IPS-18a (cell line): ENCODE data around the gene FAM107B.

Experiments used
- H3K27ac ChIP-seq: one replicate; pipeline ENCODE4 v1.5.1; 2013; ENCODE audit warnings: low read length
- H3K27me3 ChIP-seq: one replicate; pipeline ENCODE4 v1.6.1; 2013; ENCODE audit warnings: mild to moderate bottlenecking, low read length; ENCODE audit not compliant: control insufficient read depth, insufficient read depth
- H3K36me3 ChIP-seq: one replicate; pipeline ENCODE4 v1.6.1; 2013; ENCODE audit warnings: low read depth, low read length; ENCODE audit not compliant: control insufficient read depth
- H3K4me1 ChIP-seq: one replicate; pipeline ENCODE4 v1.6.1; 2013; ENCODE audit warnings: low read depth, low read length; ENCODE audit not compliant: control insufficient read depth
- H3K4me3 ChIP-seq: one replicate; pipeline ENCODE4 v1.5.1; 2013; ENCODE audit warnings: low read length
- H3K9ac ChIP-seq: one replicate; pipeline ENCODE4 v1.6.1; 2013; ENCODE audit warnings: mild to moderate bottlenecking, low read length, moderate library complexity
- H3K9me3 ChIP-seq: one replicate; pipeline ENCODE4 v1.6.1; 2013; ENCODE audit warnings: low read depth, low read length; ENCODE audit not compliant: control insufficient read depth

The FAM107B gene

DNA sequence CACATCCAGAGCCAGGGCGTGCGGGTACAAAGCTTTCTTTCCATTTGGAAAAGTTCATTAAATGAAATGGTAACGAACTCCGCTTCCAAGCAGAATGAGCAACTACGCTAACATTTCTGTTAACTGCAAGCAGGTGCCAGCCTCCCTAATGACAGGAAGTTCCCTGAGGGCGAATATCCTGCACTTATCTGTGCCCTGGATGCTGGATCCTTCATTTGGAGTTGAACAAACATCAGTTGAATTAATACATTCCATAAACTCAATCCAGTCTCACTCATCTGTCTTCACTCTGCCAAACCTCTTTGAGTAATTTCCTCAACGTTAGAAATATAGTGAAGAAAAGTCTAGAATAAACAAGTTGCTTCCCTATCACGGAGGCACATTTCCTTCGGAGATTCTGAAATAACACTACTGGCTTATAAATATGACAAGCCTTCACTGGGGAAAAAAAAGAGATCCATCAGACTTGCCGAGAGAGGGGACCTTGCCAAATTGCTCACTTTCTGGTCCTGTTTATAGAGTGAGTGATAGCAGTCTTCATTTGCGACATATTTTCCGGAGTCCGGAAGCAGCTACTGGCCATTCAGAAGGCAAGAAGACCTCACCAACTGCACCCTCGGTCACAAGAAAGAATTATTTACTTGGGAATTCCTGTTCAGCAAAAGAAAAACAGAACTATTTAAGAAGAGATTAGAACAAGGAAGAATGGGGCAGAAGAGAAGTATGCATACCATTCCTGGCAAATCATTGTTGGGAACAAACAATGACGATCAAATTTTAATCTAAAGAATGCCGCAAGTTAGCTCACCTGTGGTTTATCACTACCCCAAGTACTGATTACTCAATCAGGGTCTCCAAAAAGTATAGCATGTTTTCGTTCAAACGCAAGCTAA, 196.4 kb downstream of the FAM107B start:
- no peak overlapping the region for H3K9ac ChIP-seq
- peaks cover 17% of the 10 kb centered on the region for H3K4me1 ChIP-seq
- no peak overlapping the region for H3K27ac ChIP-seq
- no peaks in the 10 kb centered on the region for H3K27me3 ChIP-seq
- H3K9me3 ChIP-seq: no peaks in the 10 kb centered on the region
- no peaks in the 10 kb centered on the region for H3K36me3 ChIP-seq
- no peak overlapping the region for H3K4me3 ChIP-seq

DNA sequence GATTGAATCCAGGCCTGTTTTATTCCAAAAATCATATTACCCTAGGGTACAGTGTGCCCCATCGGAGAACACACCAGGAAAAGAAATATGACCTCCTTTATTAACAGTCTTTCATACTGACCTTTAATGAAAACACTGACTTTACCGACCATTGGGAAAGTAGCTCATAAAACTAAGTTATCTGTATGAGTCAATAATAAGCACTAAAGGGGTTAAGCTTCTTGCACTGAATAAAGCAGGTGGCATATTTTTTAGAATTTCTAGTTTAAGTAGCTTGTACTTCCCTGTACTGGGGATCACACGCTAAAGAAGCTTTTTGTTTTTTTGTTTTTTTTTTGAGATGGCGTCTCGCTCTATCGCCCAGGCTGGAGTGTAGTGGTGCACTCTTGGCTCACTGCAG, 199.8 kb downstream of the FAM107B start:
- no peaks in the 10 kb centered on the region for H3K36me3 ChIP-seq
- H3K4me1 ChIP-seq: peaks cover 17% of the 10 kb centered on the region
- no peak overlapping the region for H3K9ac ChIP-seq
- H3K27me3 ChIP-seq: no peaks in the 10 kb centered on the region
- H3K4me3 ChIP-seq: no peak overlapping the region
- no peak overlapping the region for H3K27ac ChIP-seq
- no peaks in the 10 kb centered on the region for H3K9me3 ChIP-seq

DNA sequence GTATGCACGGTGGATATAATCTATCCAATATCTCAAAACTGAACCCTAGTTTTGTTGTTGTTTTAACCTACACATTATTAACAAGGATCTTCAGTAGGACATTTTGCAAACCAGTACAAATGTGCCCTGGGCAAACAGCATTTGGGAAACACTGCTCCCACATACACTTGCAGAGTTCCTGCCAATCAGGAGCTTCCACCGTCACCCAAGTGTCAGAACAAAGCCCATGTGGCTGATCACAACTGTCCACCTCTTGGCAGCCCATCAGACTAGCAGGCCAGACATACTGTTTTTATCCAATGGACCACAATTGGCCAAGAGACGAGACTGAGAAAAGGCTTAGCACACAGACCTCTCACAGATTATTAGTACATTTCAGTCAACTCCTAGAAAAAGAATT, 200.4 kb downstream of the FAM107B start:
- Histone ChIP-seq H3K27ac (no peak overlapping the region), H3K36me3 (no peaks in the 10 kb centered on the region), H3K4me3 (no peak overlapping the region), H3K9ac (no peak overlapping the region), H3K4me1 (peaks cover 17% of the 10 kb centered on the region), H3K27me3 (no peaks in the 10 kb centered on the region), H3K9me3 (no peaks in the 10 kb centered on the region)

DNA sequence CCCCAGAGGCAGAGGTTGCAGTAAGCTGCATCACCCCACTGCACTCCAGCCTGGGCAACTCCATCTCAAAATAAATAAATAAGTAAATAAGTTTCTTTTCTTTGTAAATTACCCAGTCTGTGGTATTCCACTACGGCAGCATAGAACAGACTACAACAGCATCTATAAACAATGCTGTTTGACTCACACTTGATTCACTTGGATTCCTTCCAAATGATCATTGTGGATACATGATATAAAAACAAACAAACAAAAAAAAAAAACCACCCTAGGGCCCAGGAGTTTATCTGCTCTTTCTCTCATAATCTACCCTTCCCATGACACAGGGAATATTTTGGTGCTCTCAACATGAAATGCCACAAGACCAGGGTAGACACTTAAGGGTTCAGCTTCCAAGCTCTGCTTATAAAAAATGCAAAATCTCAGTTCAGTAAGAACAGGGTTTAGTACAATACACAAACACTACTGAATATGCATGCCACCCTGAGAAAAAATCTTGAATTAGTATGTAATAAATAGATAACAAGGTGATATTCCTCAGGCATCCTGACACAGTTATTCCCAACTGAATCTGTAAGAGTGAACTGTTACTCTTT, 200.9 kb downstream of the FAM107B start:
- H3K27ac ChIP-seq: no peak overlapping the region
- H3K36me3 ChIP-seq: no peaks in the 10 kb centered on the region
- no peaks in the 10 kb centered on the region for H3K27me3 ChIP-seq
- H3K4me1 ChIP-seq: peaks cover 14% of the 10 kb centered on the region
- no peak overlapping the region for H3K9ac ChIP-seq
- no peaks in the 10 kb centered on the region for H3K9me3 ChIP-seq
- H3K4me3 ChIP-seq: no peak overlapping the region

DNA sequence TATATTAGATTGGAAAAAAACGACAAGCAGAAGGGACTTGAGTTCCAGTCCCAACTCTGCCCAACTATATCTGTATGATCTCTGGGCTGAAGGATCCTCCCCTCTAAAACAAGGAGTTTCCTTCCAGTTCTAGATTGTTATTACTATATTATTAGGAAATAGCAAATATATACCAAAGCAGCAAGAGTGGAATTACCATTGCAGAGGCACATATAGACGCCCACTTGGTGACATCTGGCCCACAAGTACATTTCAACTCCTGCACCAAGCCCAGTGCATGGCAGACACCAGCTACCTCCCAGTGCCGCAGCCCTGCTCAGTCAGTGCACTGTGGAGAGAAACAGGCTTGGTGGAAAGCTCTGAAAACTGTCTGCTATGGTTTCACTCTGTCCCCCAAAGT, 201.9 kb downstream of the FAM107B start:
- no peaks in the 10 kb centered on the region for H3K36me3 ChIP-seq
- H3K4me1 ChIP-seq: peaks cover 4% of the 10 kb centered on the region
- H3K4me3 ChIP-seq: no peak overlapping the region
- H3K9me3 ChIP-seq: no peaks in the 10 kb centered on the region
- H3K27ac ChIP-seq: no peak overlapping the region
- no peak overlapping the region for H3K9ac ChIP-seq
- no peaks in the 10 kb centered on the region for H3K27me3 ChIP-seq

DNA sequence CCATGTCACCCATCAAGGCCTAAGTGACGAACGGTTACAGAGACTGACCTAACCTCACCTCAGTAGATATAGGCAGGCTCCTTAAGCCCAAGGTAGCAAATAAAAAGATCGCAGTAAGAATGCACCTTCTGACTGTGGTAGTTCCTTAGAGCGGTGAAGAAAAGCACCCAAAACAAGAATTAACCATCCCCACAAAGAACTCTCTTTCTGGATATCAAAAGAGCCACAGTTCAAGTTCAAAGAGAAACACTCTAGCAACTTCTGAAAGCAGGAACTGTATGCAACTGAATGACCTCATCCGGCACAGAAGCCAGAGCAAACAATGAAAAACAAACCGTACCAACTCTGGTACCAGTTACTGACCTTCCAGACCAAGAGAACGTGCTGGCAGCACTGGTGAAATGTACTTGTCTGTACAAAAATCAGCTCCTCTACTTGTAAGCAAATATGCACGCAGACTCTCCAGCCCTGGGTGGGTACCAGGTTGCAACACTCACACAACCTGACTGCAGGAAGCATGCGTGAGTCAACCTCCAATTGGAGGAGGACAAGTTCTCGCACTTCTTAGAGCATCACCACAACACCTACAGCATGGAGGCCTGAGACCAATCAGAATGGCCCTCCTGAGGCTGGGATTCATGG, 202.7 kb downstream of the FAM107B start:
- Histone ChIP-seq H3K27ac (no peak overlapping the region), H3K36me3 (no peaks in the 10 kb centered on the region), H3K9me3 (no peaks in the 10 kb centered on the region), H3K4me1 (no peaks in the 10 kb centered on the region), H3K9ac (no peak overlapping the region), H3K4me3 (no peak overlapping the region), H3K27me3 (no peaks in the 10 kb centered on the region)

DNA sequence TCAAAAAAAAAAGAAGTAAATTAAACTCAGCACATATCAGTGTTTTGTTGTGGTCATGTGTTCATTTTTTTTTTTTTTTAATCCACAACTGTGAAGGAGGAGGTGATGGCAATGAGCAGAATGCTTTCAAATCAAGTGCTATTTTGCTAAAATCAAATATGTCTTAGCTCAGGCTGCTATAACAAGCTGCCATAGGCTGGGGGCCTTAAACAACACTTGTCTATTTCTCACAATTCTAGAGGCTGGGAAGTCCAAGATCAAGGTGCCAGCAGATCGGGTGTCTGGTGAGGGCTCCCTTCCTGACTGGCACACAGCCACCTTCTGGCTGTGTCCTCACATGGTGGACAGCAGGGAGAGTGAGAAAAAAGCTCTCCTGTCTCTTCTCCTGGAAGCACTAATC, 203.9 kb downstream of the FAM107B start:
- Histone ChIP-seq H3K9me3 (no peaks in the 10 kb centered on the region), H3K9ac (no peak overlapping the region), H3K36me3 (no peaks in the 10 kb centered on the region), H3K4me3 (no peak overlapping the region), H3K27me3 (no peaks in the 10 kb centered on the region), H3K27ac (no peak overlapping the region), H3K4me1 (no peaks in the 10 kb centered on the region)

DNA sequence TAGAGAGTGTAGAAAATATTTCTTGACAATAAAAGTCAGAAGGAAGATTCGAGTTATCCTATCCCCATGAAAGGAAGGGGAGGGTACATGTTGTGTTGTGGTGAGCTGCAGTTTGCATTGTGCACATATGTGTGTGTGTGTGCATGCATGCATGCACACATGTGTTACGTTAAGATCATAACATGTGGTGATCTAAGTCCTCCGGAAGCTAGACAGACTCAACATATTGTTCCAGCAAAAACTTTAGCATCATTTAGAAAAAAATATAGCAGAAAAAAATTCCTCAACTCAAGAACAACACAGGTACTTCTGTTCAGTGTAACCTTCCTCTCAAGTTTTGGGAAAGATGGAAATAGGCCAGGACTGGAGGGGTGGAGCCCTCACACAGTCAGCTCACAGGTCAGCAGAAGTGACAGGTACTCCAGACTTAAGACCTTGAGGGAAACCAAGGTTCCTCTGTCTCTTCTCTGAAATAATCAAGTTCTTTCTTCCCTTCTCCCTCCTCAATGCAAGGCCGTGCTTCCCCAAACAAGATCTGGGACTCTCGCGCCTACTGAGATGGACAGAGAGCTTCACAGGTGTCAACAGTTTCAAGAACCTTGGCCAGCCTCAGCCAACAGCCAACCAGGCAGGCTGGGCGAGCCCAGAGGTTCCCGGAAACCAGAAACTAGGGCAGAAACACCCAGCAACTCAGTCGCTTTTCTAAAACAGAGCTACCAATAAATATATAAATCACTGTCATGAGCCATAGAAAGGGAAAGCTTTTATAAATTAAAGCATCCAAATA, 205.2 kb downstream of the FAM107B start:
- Histone ChIP-seq H3K36me3 (no peaks in the 10 kb centered on the region), H3K9me3 (no peaks in the 10 kb centered on the region), H3K27ac (no peak overlapping the region), H3K27me3 (no peaks in the 10 kb centered on the region), H3K4me1 (no peaks in the 10 kb centered on the region), H3K9ac (no peak overlapping the region), H3K4me3 (no peak overlapping the region)

DNA sequence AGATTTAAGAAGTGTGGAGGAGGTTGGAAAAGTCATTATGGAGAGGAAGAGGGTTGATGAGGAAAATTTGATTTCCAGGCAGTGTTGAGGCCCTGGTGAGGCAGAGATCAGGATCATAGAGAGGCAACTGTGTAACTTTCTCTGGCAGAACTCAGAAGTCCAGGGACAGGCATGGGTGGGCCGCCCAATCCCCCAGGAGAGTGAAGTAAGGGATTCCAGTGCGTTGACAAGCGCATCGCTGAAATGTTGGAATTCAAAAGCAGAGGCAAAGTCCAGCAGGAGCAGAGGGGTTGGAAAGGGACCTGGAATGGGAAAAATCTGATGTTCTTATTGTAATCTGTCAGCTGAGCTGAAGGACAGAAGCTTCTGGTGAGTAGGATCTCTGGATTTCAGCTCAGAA, 207.3 kb downstream of the FAM107B start:
- Histone ChIP-seq H3K4me3 (no peak overlapping the region), H3K4me1 (peaks cover 3% of the 10 kb centered on the region), H3K27ac (no peak overlapping the region), H3K9me3 (no peaks in the 10 kb centered on the region), H3K9ac (no peak overlapping the region), H3K27me3 (no peaks in the 10 kb centered on the region), H3K36me3 (no peaks in the 10 kb centered on the region)

DNA sequence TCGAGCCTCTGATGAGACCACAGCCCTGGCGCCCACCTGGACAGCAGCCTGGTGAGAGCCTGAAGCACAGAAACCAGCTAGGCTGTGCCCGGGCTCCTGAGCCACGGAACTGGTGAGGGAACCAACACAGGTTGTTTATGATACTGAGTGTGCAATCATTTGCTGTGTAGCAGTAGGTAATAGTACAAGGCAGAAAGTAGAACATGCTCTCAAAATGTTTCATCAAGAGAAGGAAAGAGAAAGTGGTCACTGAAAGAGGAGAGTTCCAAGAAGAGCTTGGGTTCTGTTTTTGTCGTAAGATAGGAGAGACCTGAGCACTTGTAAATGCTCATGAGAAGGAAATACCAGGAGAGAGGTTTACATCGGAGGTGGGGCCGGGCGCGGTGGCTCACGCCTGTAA, 208.2 kb downstream of the FAM107B start:
- Histone ChIP-seq H3K9me3 (no peaks in the 10 kb centered on the region), H3K27me3 (no peaks in the 10 kb centered on the region), H3K36me3 (no peaks in the 10 kb centered on the region), H3K9ac (no peak overlapping the region), H3K27ac (no peak overlapping the region), H3K4me3 (no peak overlapping the region), H3K4me1 (peaks cover 3% of the 10 kb centered on the region)

DNA sequence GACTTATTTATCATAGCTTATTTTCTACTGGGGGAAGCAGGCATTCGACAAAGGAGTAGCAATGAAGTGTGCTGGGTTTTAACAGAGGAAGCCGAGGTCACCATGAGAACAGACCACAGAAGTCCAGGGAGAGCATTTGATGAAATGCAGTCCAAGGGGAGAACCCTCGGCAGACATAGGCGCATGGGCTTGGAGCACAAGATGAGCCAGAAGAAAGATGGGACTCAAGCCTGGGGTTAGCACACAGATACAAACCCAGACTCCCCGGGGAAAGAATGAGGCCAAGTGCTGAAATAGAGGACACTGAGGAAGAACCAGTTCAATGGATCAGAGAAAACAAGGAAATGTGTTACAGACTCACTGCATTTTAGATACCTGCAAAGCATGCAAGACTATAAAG, 209.5 kb downstream of the FAM107B start:
- Histone ChIP-seq H3K36me3 (no peaks in the 10 kb centered on the region), H3K4me1 (peaks cover 3% of the 10 kb centered on the region), H3K4me3 (no peak overlapping the region), H3K27ac (no peak overlapping the region), H3K9ac (no peak overlapping the region), H3K27me3 (no peaks in the 10 kb centered on the region), H3K9me3 (no peaks in the 10 kb centered on the region)
